H1 (cell line): ENCODE results near the gene FAM241B. TPM values are rescaled to one million over a fixed set of nuclear protein-coding genes. Genes with fewer than 3 reads are reported as not detected.

Experiments
- CTCF ChIA-PET: fragments of 300-600 bp; sonication (Branson Sonifier 250); formaldehyde crosslinking; loops from one replicate; lab custom pipeline; 2021; ENCODE audit not compliant: partially characterized antibody; lab: Charles Lee
- POLR2A ChIA-PET: fragments of 300-600 bp; sonication (Branson Sonifier 250); formaldehyde crosslinking; loops from one replicate; lab custom pipeline; 2021; ENCODE audit warnings: inconsistent platforms; ENCODE audit not compliant: partially characterized antibody; lab: Charles Lee
- DNase-seq, 2 experiments: peaks; one replicate each; pipeline versions ENCODE4 v3.0.0 to v3.0.0-alpha.2; 2010 to 2022; ENCODE audit warnings: low spot score in 2 of 2, low read depth in 1 of 2, mixed read lengths in 1 of 2
- FAIRE-seq: peaks from 2 replicates; lab custom pipeline; 2011; peaks lifted over from hg19 to GRCh38; lab: Jason Lieb, UNC
- H2AFZ ChIP-seq: 2 replicates; pipeline ENCODE4 v1.8.1; 2012; ENCODE audit warnings: low read length, inconsistent platforms
- H2AK5ac ChIP-seq: 2 replicates; pipeline ENCODE4 v1.6.1; 2013; ENCODE audit warnings: low read depth, low read length
- H2BK120ac ChIP-seq: replicated peaks from 2 replicates; pipeline ENCODE3; 2013; ENCODE audit warnings: low read depth, low read length, inconsistent platforms
- H2BK12ac ChIP-seq: 2 replicates; pipeline ENCODE4 v1.6.1; 2013; ENCODE audit warnings: low read depth, low read length
- H2BK15ac ChIP-seq: 2 replicates; pipeline ENCODE4 v1.6.1; 2013; ENCODE audit warnings: low read length
- H2BK20ac ChIP-seq: 2 replicates; pipeline ENCODE4 v1.6.1; 2013; ENCODE audit warnings: low read length
- H2BK5ac ChIP-seq: 2 replicates; pipeline ENCODE4 v1.6.1; 2013; ENCODE audit warnings: low read depth, low read length
- H3K14ac ChIP-seq: 2 replicates; pipeline ENCODE4 v1.6.1; 2013; ENCODE audit warnings: inconsistent platforms; ENCODE audit not compliant: insufficient read length
- H3K18ac ChIP-seq: 2 replicates; pipeline ENCODE4 v1.6.1; 2013; ENCODE audit warnings: low read length; ENCODE audit errors: extremely low read depth
- H3K23ac ChIP-seq: 2 replicates; pipeline ENCODE4 v1.6.1; 2013; ENCODE audit warnings: inconsistent platforms; ENCODE audit not compliant: insufficient read length
- H3K23me2 ChIP-seq: 2 replicates; pipeline ENCODE4 v1.6.1; 2013; ENCODE audit warnings: low read depth, low read length
- H3K27ac ChIP-seq: 2 replicates; pipeline ENCODE4 v1.6.1; 2011; ENCODE audit warnings: low read depth, low read length, inconsistent platforms
- H3K27me3 ChIP-seq, 4 experiments: replicated peaks in 1 of 4; 1 replicate in 1 of 4; 2 replicates in 3 of 4; pipeline versions ENCODE4 v1.6.1 to v1.8.1; 2011 to 2013; ENCODE audit warnings: low read length in 3 of 4, mild to moderate bottlenecking in 3 of 4, inconsistent platforms in 2 of 4, mixed read lengths in 2 of 4, moderate library complexity in 1 of 4; ENCODE audit not compliant: control insufficient read depth in 3 of 4, insufficient read depth in 3 of 4; ENCODE audit errors: extremely low read depth in 1 of 4
- H3K36me3 ChIP-seq, 4 experiments: 2 replicates each; pipeline versions ENCODE4 v1.6.1 to v1.8.1; 2011 to 2013; ENCODE audit warnings: mild to moderate bottlenecking in 4 of 4, low read length in 3 of 4, moderate library complexity in 2 of 4, control low read depth in 1 of 4, inconsistent platforms in 1 of 4; ENCODE audit not compliant: insufficient read depth in 4 of 4, control insufficient read depth in 2 of 4
- H3K4ac ChIP-seq: replicated peaks from 2 replicates; pipeline ENCODE3; 2013; ENCODE audit warnings: low read length, low read depth, mixed read lengths, inconsistent platforms; ENCODE audit not compliant: insufficient read length
- H3K4me1 ChIP-seq, 4 experiments: replicated peaks in 1 of 4; 1 replicate in 1 of 4; 2 replicates in 3 of 4; pipeline versions ENCODE4 v1.6.1 to v1.8.1; 2011 to 2013; ENCODE audit warnings: low read length in 3 of 4, inconsistent platforms in 2 of 4, mixed read lengths in 1 of 4; ENCODE audit not compliant: insufficient read depth in 4 of 4, control insufficient read depth in 3 of 4
- H3K4me2 ChIP-seq, 2 experiments: 2 replicates each; pipeline versions ENCODE4 v1.6.1 to v1.8.1; 2011 to 2013; ENCODE audit warnings: low read depth in 2 of 2, low read length in 2 of 2, control low read depth in 1 of 2, inconsistent platforms in 1 of 2, mild to moderate bottlenecking in 1 of 2; ENCODE audit not compliant: insufficient read depth in 1 of 2
- H3K4me3 ChIP-seq, 4 experiments: fragments of 200-600, 300-600 bp in 1 of 4; sonication (generic), shearing (Covaris generic), sonication (Bioruptor Twin) in 1 of 4; 2 replicates each; pipeline versions ENCODE4 v1.5.1 to v1.8.1; 2011 to 2016; ENCODE audit warnings: low read length in 4 of 4, low read depth in 3 of 4, control low read depth in 2 of 4, inconsistent platforms in 2 of 4, mild to moderate bottlenecking in 2 of 4, mixed read lengths in 1 of 4, moderate library complexity in 1 of 4; ENCODE audit not compliant: insufficient read depth in 2 of 4; ENCODE audit errors: extremely low read depth in 1 of 4
- H3K56ac ChIP-seq: replicated peaks from 2 replicates; pipeline ENCODE3; 2013; ENCODE audit warnings: low read depth, mild to moderate bottlenecking, mixed read lengths, low read length, inconsistent platforms; ENCODE audit not compliant: insufficient read length
- H3K79me1 ChIP-seq: 2 replicates; pipeline ENCODE4 v1.6.1; 2013; ENCODE audit warnings: low read depth, low read length, control low read depth
- H3K79me2 ChIP-seq, 2 experiments: 2 replicates each; pipeline versions ENCODE4 v1.6.1 to v1.8.1; 2012 to 2013; ENCODE audit warnings: low read length in 2 of 2, mild to moderate bottlenecking in 2 of 2, inconsistent platforms in 1 of 2; ENCODE audit not compliant: insufficient read depth in 2 of 2, control insufficient read depth in 1 of 2
- H3K9ac ChIP-seq, 4 experiments: replicated peaks in 1 of 4; 1 replicate in 1 of 4; 2 replicates in 3 of 4; pipeline versions ENCODE4 v1.6.1 to v1.8.1; 2011 to 2013; ENCODE audit warnings: low read depth in 3 of 4, low read length in 3 of 4, control low read depth in 2 of 4, mild to moderate bottlenecking in 2 of 4, moderate library complexity in 2 of 4, inconsistent platforms in 1 of 4; ENCODE audit errors: extremely low read depth in 1 of 4
- H3K9me3 ChIP-seq, 2 experiments: 2 replicates each; pipeline versions ENCODE4 v1.6.1 to v1.8.1; 2012 to 2013; ENCODE audit warnings: mild to moderate bottlenecking in 2 of 2, moderate library complexity in 2 of 2, control low read depth in 1 of 2, inconsistent platforms in 1 of 2, low read depth in 1 of 2, low read length in 1 of 2, mixed read lengths in 1 of 2; ENCODE audit not compliant: insufficient read depth in 2 of 2
- H4K20me1 ChIP-seq, 2 experiments: replicated peaks in 1 of 2; 2 replicates each; pipeline versions ENCODE3 to v1.8.1; 2011 to 2013; ENCODE audit warnings: inconsistent platforms in 2 of 2, low read length in 2 of 2, mild to moderate bottlenecking in 1 of 2; ENCODE audit not compliant: insufficient read depth in 2 of 2, control insufficient read depth in 1 of 2
- H4K5ac ChIP-seq: 2 replicates; pipeline ENCODE4 v1.6.1; 2013; ENCODE audit warnings: low read length, low read depth, mixed read lengths, inconsistent platforms; ENCODE audit not compliant: insufficient read length
- H4K8ac ChIP-seq: 2 replicates; pipeline ENCODE4 v1.8.0; 2013; ENCODE audit warnings: mild to moderate bottlenecking, moderate library complexity, low read length, inconsistent platforms; ENCODE audit not compliant: insufficient read depth; ENCODE audit errors: extremely low read depth
- H4K91ac ChIP-seq: replicated peaks from 2 replicates; pipeline ENCODE3; 2013; ENCODE audit warnings: low read length, mixed read lengths, inconsistent platforms; ENCODE audit not compliant: insufficient read length
- EGR1 ChIP-seq: IDR thresholded peaks from 2 replicates; pipeline ENCODE4 v1.6.1; 2011; ENCODE audit warnings: low read depth, low read length, borderline replicate concordance
- EP300 ChIP-seq, 2 experiments: IDR thresholded peaks; 1 replicate in 1 of 2; 2 replicates in 1 of 2; pipeline ENCODE4 v1.6.1; 2011 to 2012; ENCODE audit warnings: low read depth in 2 of 2, low read length in 2 of 2, mild to moderate bottlenecking in 2 of 2, borderline replicate concordance in 1 of 2, inconsistent platforms in 1 of 2, moderate library complexity in 1 of 2
- GTF2F1 ChIP-seq: IDR thresholded peaks from 2 replicates; pipeline ENCODE4 v1.6.1; 2012; ENCODE audit warnings: low read depth, low read length, improper control_type of control experiment, borderline replicate concordance
- JUN ChIP-seq: IDR thresholded peaks from 2 replicates; pipeline ENCODE4 v1.6.1; 2011; ENCODE audit warnings: low read depth, mild to moderate bottlenecking, improper control_type of control experiment, low read length
- JUND ChIP-seq: IDR thresholded peaks from 2 replicates; pipeline ENCODE4 v1.6.1; 2011; ENCODE audit warnings: mild to moderate bottlenecking, improper control_type of control experiment, low read length
- KDM4A ChIP-seq: IDR thresholded peaks from one replicate; pipeline ENCODE4 v1.7.1; 2012; ENCODE audit warnings: low read depth, mild to moderate bottlenecking, moderate library complexity, low read length, inconsistent platforms; ENCODE audit not compliant: severe bottlenecking
- NRF1 ChIP-seq: IDR thresholded peaks from 2 replicates; pipeline ENCODE4 v1.6.1; 2011; ENCODE audit warnings: mild to moderate bottlenecking, low read depth, low read length, improper control_type of control experiment
- POU5F1 ChIP-seq: IDR thresholded peaks from 2 replicates; pipeline ENCODE4 v1.6.1; 2011; ENCODE audit warnings: low read depth, mild to moderate bottlenecking, low read length, moderate library complexity
- RXRA ChIP-seq: IDR thresholded peaks from 2 replicates; pipeline ENCODE4 v1.6.1; 2011; ENCODE audit warnings: low read depth, mild to moderate bottlenecking, low read length, moderate library complexity; ENCODE audit not compliant: insufficient read depth
- SAP30 ChIP-seq: fragments of 300-600 bp; sonication (generic); IDR thresholded peaks from 2 replicates; pipeline ENCODE4 v1.7.1; 2012; ENCODE audit warnings: low read length, moderate library complexity, mild to moderate bottlenecking, inconsistent platforms; ENCODE audit not compliant: insufficient read depth, insufficient replicate concordance
- SP2 ChIP-seq: IDR thresholded peaks from 2 replicates; pipeline ENCODE4 v1.6.1; 2012; ENCODE audit warnings: mild to moderate bottlenecking, low read length, inconsistent platforms
- SRF ChIP-seq: IDR thresholded peaks from 2 replicates; pipeline ENCODE4 v1.6.1; 2011; ENCODE audit warnings: mild to moderate bottlenecking, low read depth, low read length, moderate library complexity
- SUZ12 ChIP-seq: fragments of 200-600 bp; sonication (generic); IDR thresholded peaks from 2 replicates; pipeline ENCODE4 v1.6.1; 2012; ENCODE audit warnings: mild to moderate bottlenecking, inconsistent platforms, low read length, moderate library complexity, mixed read lengths
- TAF7 ChIP-seq: optimal IDR thresholded peaks from 2 replicates; pipeline ENCODE3; 2011; ENCODE audit warnings: low read depth, mild to moderate bottlenecking, inconsistent platforms, low read length, moderate library complexity, borderline replicate concordance
- WGBS, 2 experiments: shearing (Covaris generic) in 1 of 2; methylation state at CpG; one replicate each; pipeline versions ENCODE4 v1.1.6 to v1.1.7; 2013 to 2015; ENCODE audit warnings: low lambda C conversion rate in 2 of 2, mixed read lengths in 2 of 2, inconsistent platforms in 1 of 2, low coverage in 1 of 2, missing lambda C conversion rate in 1 of 2; ENCODE audit not compliant: insufficient replicate concordance in 2 of 2, insufficient coverage in 1 of 2, insufficient read length in 1 of 2; ENCODE audit errors: extremely low coverage in 1 of 2, missing lambda C conversion rate in 1 of 2; 5-methylcytosine and 5-hydroxymethylcytosine counted together
- polyA plus RNA-seq, 7 experiments: library from polyadenylated mRNA; depleted of rRNA in 3 of 7; stranded (reverse) in 5 of 7; unstranded in 2 of 7; fragments of >200 nt in 5 of 7; fragments of 200-250 nt in 2 of 7; gene quantifications; 1 replicate in 5 of 7; 2 replicates in 1 of 7; 4 replicates in 1 of 7; pipeline versions ENCODE4 v1.2.1 to v1.2.3, GENCODE V29; 2011 to 2013; ENCODE audit warnings: missing spikeins in 2 of 7, mixed read lengths in 2 of 7
- total RNA-seq: library from RNA; stranded (reverse); fragmentation: NEBNext Ultra II Directional; extraction: Animal tissue kit (Norgen Biotek cat#: 25700); gene quantifications from 2 replicates; pipeline ENCODE4 v1.2.1, GENCODE V29; 2021

FAM241B gene
- total and polyA plus RNA-seq, 2 of the 8 experiments (the other 6 are each of a cell fraction or from before 2014, with no cell fraction given) = 19.3 to 30.1 TPM

DNA sequence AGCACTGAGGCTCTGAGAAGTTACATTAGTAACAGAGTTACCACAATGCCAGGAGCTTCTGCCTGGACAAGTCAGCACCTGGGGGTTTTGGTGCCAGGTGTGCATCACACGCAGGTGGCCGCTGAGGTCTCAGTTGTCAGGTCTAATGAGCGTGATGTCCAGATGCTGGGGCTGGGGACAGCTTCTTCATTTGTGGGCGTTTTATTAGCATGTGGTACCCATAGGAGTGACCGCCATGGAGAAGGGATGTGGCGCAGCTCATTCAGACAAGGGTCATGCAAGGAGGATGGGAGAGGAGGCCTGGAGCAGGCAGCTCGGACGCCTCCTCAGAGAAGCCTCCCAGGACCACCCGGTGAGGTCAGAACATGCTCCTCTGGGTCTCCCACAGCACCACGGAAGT, 27.8 kb downstream of the FAM241B start:
- POLR2A ChIA-PET = interaction anchor here (0.6 kb wide), 1 partner anchor 14 kb away, joined by 3 read pairs; no protein-coding TSS in a partner anchor
- no peak for TF ChIP-seq TAF7
- no peak for TF ChIP-seq SUZ12
- TF ChIP-seq KDM4A = no peak
- TF ChIP-seq NRF1 = no peak
- TF ChIP-seq SAP30 = no peak
- TF ChIP-seq SP2 = no peak
- no peak for TF ChIP-seq EP300 (IDR thresholded peaks at IDR 0.05; ENCODE audit: borderline replicate concordance in 1 of 2, low read depth in 2 of 2, low read length in 2 of 2)
- TF ChIP-seq POU5F1 = no peak
- no peak for TF ChIP-seq JUND
- TF ChIP-seq SRF = no peak
- no peak for TF ChIP-seq EGR1
- no peak for TF ChIP-seq JUN
- TF ChIP-seq RXRA = no peak
- no peak for TF ChIP-seq GTF2F1

More for the DNA sequence above, 27.8 kb downstream of the FAM241B start:
- H3K4me1 ChIP-seq = peaks cover 0 to 26% (median 13%) of the 10 kb centered on the region in 4 experiments; a peak in 6 of 7 replicates
- no peak overlapping the region for H3K9ac ChIP-seq
- H3K56ac ChIP-seq = no peak overlapping the region
- no peaks in the 10 kb centered on the region for H3K9me3 ChIP-seq
- no peak overlapping the region for H2AFZ ChIP-seq
- no peak for DNase-seq
- H4K8ac ChIP-seq = no peak overlapping the region
- no peak overlapping the region for H3K4me3 ChIP-seq
- H4K20me1 ChIP-seq = no peaks in the 10 kb centered on the region
- CTCF ChIA-PET = interaction anchor here (0.9 to 59.4 kb wide), 7 partner anchors 7 to 300 kb away, joined by 3 to 1374 read pairs (median 992); no protein-coding TSS in a partner anchor
- H4K91ac ChIP-seq = no peak overlapping the region
- H3K4me2 ChIP-seq = no peak overlapping the region
- no peak overlapping the region for H3K4ac ChIP-seq
- no peak overlapping the region for H2BK20ac ChIP-seq
- H3K79me1 ChIP-seq = no peaks in the 10 kb centered on the region
- peaks cover 0 to 3% (median 0%) of the 10 kb centered on the region in 4 experiments; a peak in 4 of 7 replicates for H3K27me3 ChIP-seq
- FAIRE-seq = no peak
- no peak overlapping the region for H2BK120ac ChIP-seq
- H3K27ac ChIP-seq = no peak overlapping the region
- no peaks in the 10 kb centered on the region for H3K23me2 ChIP-seq
- no peak overlapping the region for H3K18ac ChIP-seq
- no peak overlapping the region for H4K5ac ChIP-seq
- H2BK5ac ChIP-seq = no peak overlapping the region
- no peaks in the 10 kb centered on the region for H3K79me2 ChIP-seq
- 79% methylated on average over 10 of the region's 10 CpGs; no CpG with 5 or more reads in 1 of the 2 experiments for WGBS, 2 experiments
- H3K36me3 ChIP-seq = no peaks in the 10 kb centered on the region
- no peak overlapping the region for H2BK15ac ChIP-seq
- H2AK5ac ChIP-seq = 0 out of 2 replicates have a peak overlapping the region, but pooled peaks have one; percentile 24
- no peak overlapping the region; the same call in 1 of the 2 replicates for H2BK12ac ChIP-seq
- H3K14ac ChIP-seq = no peak overlapping the region
- no peak overlapping the region for H3K23ac ChIP-seq
